Kidney epithelial cell (primary cell): Measurements from ENCODE around the gene FOXD2. TPM values are rescaled to one million over a fixed set of nuclear protein-coding genes. Genes with fewer than 3 reads are reported as not detected.
"Not testable (repeated sequence)": the region's sequence is repeated elsewhere in the genome, so short reads cannot be mapped to it uniquely, and the experiment has no call there.

ENCODE experiments used
- DNase-seq: peaks from one replicate; pipeline ENCODE4 v3.0.0-alpha.2; 2010; ENCODE audit warnings: low read depth
- H3K27me3 ChIP-seq: 2 replicates; pipeline ENCODE4 v1.6.0; 2011; ENCODE audit warnings: low read length; ENCODE audit not compliant: control insufficient read depth, insufficient read depth
- H3K36me3 ChIP-seq: 2 replicates; pipeline ENCODE4 v1.5.1; 2011; ENCODE audit warnings: low read length; ENCODE audit not compliant: control insufficient read depth, insufficient read depth
- H3K4me3 ChIP-seq: 2 replicates; pipeline ENCODE4 v1.5.1; 2011; ENCODE audit warnings: low read depth, mild to moderate bottlenecking, control low read depth, low read length
- total RNA-seq: library from RNA; depleted of rRNA; stranded (reverse); fragments of >200 nt; gene quantifications from 2 replicates; pipeline ENCODE4 v1.2.3, GENCODE V29; 2015
- TF ChIP-seq, protein P1 (sequence below): IDR thresholded peaks from 2 replicates; pipeline ENCODE4 v1.5.1; 2011; ENCODE audit warnings: mild to moderate bottlenecking, moderate library complexity, low read length, control low read depth, inconsistent platforms; ENCODE audit not compliant: insufficient read depth, poor library complexity, severe bottlenecking

The FOXD2 gene
- total RNA-seq, 1 donor from 2014 or later = 0.21 TPM

- Histone ChIP-seq H3K36me3 (no peaks in the 10 kb centered on the region), H3K27me3 (peaks cover 70% of the 10 kb centered on the region), H3K4me3 (no peak overlapping the region)
- no peak for DNase-seq
- TF ChIP-seq, protein P1, sequence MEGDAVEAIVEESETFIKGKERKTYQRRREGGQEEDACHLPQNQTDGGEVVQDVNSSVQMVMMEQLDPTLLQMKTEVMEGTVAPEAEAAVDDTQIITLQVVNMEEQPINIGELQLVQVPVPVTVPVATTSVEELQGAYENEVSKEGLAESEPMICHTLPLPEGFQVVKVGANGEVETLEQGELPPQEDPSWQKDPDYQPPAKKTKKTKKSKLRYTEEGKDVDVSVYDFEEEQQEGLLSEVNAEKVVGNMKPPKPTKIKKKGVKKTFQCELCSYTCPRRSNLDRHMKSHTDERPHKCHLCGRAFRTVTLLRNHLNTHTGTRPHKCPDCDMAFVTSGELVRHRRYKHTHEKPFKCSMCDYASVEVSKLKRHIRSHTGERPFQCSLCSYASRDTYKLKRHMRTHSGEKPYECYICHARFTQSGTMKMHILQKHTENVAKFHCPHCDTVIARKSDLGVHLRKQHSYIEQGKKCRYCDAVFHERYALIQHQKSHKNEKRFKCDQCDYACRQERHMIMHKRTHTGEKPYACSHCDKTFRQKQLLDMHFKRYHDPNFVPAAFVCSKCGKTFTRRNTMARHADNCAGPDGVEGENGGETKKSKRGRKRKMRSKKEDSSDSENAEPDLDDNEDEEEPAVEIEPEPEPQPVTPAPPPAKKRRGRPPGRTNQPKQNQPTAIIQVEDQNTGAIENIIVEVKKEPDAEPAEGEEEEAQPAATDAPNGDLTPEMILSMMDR = no peak
These were observed 10.8 kb downstream of the FOXD2 start for GRCh38 chr1:47448462-47449222.

GRCh38 chr1:47449822-47450552 lies 12.1 kb downstream of the FOXD2 start:
- DNase-seq = no peak
- TF ChIP-seq, protein P1 = peak; percentile 33
- no peak overlapping the region for H3K4me3 ChIP-seq
- peaks cover 57% of the 10 kb centered on the region for H3K27me3 ChIP-seq
- no peaks in the 10 kb centered on the region for H3K36me3 ChIP-seq

GRCh38 chr1:47450606-47451005 lies 12.8 kb downstream of the FOXD2 start:
- TF ChIP-seq, protein P1 = no peak
- Histone ChIP-seq H3K36me3 (no peaks in the 10 kb centered on the region), H3K27me3 (peaks cover 51% of the 10 kb centered on the region), H3K4me3 (no peak overlapping the region)
- DNase-seq = no peak

- Histone ChIP-seq H3K4me3 (no peak overlapping the region), H3K36me3 (no peaks in the 10 kb centered on the region), H3K27me3 (peaks cover 35% of the 10 kb centered on the region)
- TF ChIP-seq, protein P1 = no peak
- no peak for DNase-seq
These were observed 14.6 kb downstream of the FOXD2 start for GRCh38 chr1:47452426-47452825.

- H3K4me3 ChIP-seq, DNase-seq, H3K36me3 ChIP-seq: not testable (repeated sequence)
- H3K27me3 ChIP-seq = peaks cover 26% of the 10 kb centered on the region
These were observed 16.1 kb downstream of the FOXD2 start for GRCh38 chr1:47453910-47454309.

DNA sequence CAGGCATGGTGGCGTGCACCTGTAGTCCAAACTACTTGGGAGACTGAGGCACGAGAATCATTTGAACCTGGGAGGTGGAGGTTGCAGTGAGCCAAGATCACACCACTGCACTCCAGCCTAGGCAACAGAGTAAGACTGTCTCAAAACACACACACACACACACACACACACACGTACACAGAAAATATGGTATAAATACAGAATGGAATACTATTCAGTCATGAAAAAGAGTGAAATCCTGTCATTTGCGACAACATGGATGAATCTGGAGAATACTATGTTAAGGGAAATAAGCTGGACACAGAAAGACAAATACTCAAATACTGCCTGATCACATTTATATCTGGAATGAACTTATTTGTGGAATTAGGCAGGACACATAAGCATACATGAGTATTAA lies 18.4 kb downstream of the FOXD2 start:
- Histone ChIP-seq H3K4me3 (no peak overlapping the region), H3K36me3 (no peaks in the 10 kb centered on the region), H3K27me3 (peaks cover 15% of the 10 kb centered on the region)
- TF ChIP-seq, protein P1 = no peak
- DNase-seq = no peak

- not testable (repeated sequence) for H3K4me3 ChIP-seq, DNase-seq, H3K36me3 ChIP-seq
- peaks cover 19% of the 10 kb centered on the region for H3K27me3 ChIP-seq
These were observed 19.7 kb downstream of the FOXD2 start for GRCh38 chr1:47457547-47457946.
